ENCODE data around the gene SLC41A1. TPM values are rescaled to one million over a fixed set of nuclear protein-coding genes. Genes with fewer than 3 reads are reported as not detected.

SLC41A1 gene
- total and polyA plus RNA-seq, 9 of the 15 experiments (the other 6 are each of a cell fraction or from before 2014, with no cell fraction given): 4.1 to 29.3 (median 11.4) TPM

GRCh38 chr1:205780335-205780734, 32.7 kb downstream of the SLC41A1 start:
- Histone ChIP-seq H3K27me3 (ENCODE audit: control insufficient read depth in 2 of 2, insufficient read depth in 2 of 2, low read length in 2 of 2) (no peaks in the 10 kb centered on the region; a peak in 2 of 5 replicates), H3K79me2 (ENCODE audit: control insufficient read depth, insufficient read depth, low read length) (no peaks in the 10 kb centered on the region), H3K4me3 (no peak overlapping the region), H2AFZ (ENCODE audit: low read depth, low read length) (no peak overlapping the region), H3K9me3 (replicated peaks; ENCODE audit: control insufficient read depth, insufficient read depth, low read depth, low read length) (0 out of 2 replicates have a peak, but pooled peaks cover 4% of the 10 kb centered on the region), H3K9me1 (ENCODE audit: control insufficient read depth, insufficient read depth, low read length) (no peaks in the 10 kb centered on the region), H3K36me3 (ENCODE audit: control insufficient read depth, insufficient read depth, low read length) (no peaks in the 10 kb centered on the region), H3K4me2 (ENCODE audit: insufficient read depth, low read length) (no peak overlapping the region), H3K27ac (ENCODE audit: extremely low read depth, low read depth, low read length) (no peak overlapping the region), H3K4me1 (replicated peaks in 1 of 2; ENCODE audit: control insufficient read depth in 2 of 2, insufficient read depth in 2 of 2, low read length in 2 of 2) (peaks cover 0 to 6% of the 10 kb centered on the region in 2 experiments; a peak in 2 of 5 replicates), H4K20me1 (replicated peaks; ENCODE audit: control insufficient read depth, insufficient read depth, low read length) (no peaks in the 10 kb centered on the region), H3K9ac (ENCODE audit: insufficient read depth in 1 of 2, low read depth in 2 of 2, low read length in 2 of 2) (no peak overlapping the region)
- in situ Hi-C loops (cut with MboI): no loop called here
- no peak for FAIRE-seq
- CTCF ChIA-PET (ENCODE audit: low intra/inter-chr PET ratio): interaction anchor here (0.6 kb wide), 1 partner anchor 11 kb away, joined by 5 read pairs; no protein-coding TSS in a partner anchor
- no peak for TF ChIP-seq FOS (IDR thresholded peaks at IDR 0.05; ENCODE audit: extremely low read depth, insufficient read length)
- TF ChIP-seq U2AF1 (optimal IDR thresholded peaks at IDR 0.05; ENCODE audit: low read depth, low read length): peak; percentile 67
- TF ChIP-seq ZNF431 (CRISPR knock-in tag; IDR thresholded peaks at IDR 0.05): no peak
- TF ChIP-seq ZNF512 (tag; IDR thresholded peaks at IDR 0.05): peak; percentile 93
- ATAC-seq: no peak
- no peak for DNase-seq (ENCODE audit: extremely low read depth in 1 of 4, low spot score in 3 of 4)
- intact Hi-C loops (cut with micrococcal nuclease): loop anchor here (10.0 kb wide), 1 partner anchor 186 kb away; no protein-coding TSS in a partner anchor
- 19% methylated on average over 5 of the region's 5 CpGs for WGBS (ENCODE audit: insufficient coverage, low coverage, missing lambda C conversion rate)
- no TSS peak for BruUV-seq (replicated peaks)
- POLR2A ChIA-PET: interaction anchor here (0.6 kb wide), 1 partner anchor 1907 kb away, joined by 3 read pairs; no protein-coding TSS in a partner anchor

Data from K562 (cell line).